Measurements from ENCODE around the gene SETX. TPM values are rescaled to one million over a fixed set of nuclear protein-coding genes. Genes with fewer than 3 reads are reported as not detected.
A peak's percentile ranks its signal among the peaks of the same experiment; 100 is the strongest.
"Not testable (repeated sequence)": the region's sequence is repeated elsewhere in the genome, so short reads cannot be mapped to it uniquely, and the experiment has no call there.

SETX gene, protein sequence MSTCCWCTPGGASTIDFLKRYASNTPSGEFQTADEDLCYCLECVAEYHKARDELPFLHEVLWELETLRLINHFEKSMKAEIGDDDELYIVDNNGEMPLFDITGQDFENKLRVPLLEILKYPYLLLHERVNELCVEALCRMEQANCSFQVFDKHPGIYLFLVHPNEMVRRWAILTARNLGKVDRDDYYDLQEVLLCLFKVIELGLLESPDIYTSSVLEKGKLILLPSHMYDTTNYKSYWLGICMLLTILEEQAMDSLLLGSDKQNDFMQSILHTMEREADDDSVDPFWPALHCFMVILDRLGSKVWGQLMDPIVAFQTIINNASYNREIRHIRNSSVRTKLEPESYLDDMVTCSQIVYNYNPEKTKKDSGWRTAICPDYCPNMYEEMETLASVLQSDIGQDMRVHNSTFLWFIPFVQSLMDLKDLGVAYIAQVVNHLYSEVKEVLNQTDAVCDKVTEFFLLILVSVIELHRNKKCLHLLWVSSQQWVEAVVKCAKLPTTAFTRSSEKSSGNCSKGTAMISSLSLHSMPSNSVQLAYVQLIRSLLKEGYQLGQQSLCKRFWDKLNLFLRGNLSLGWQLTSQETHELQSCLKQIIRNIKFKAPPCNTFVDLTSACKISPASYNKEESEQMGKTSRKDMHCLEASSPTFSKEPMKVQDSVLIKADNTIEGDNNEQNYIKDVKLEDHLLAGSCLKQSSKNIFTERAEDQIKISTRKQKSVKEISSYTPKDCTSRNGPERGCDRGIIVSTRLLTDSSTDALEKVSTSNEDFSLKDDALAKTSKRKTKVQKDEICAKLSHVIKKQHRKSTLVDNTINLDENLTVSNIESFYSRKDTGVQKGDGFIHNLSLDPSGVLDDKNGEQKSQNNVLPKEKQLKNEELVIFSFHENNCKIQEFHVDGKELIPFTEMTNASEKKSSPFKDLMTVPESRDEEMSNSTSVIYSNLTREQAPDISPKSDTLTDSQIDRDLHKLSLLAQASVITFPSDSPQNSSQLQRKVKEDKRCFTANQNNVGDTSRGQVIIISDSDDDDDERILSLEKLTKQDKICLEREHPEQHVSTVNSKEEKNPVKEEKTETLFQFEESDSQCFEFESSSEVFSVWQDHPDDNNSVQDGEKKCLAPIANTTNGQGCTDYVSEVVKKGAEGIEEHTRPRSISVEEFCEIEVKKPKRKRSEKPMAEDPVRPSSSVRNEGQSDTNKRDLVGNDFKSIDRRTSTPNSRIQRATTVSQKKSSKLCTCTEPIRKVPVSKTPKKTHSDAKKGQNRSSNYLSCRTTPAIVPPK (N-terminal part only)
- 50.1 and 62.4 TPM in 2 replicates for total RNA-seq

DNA sequence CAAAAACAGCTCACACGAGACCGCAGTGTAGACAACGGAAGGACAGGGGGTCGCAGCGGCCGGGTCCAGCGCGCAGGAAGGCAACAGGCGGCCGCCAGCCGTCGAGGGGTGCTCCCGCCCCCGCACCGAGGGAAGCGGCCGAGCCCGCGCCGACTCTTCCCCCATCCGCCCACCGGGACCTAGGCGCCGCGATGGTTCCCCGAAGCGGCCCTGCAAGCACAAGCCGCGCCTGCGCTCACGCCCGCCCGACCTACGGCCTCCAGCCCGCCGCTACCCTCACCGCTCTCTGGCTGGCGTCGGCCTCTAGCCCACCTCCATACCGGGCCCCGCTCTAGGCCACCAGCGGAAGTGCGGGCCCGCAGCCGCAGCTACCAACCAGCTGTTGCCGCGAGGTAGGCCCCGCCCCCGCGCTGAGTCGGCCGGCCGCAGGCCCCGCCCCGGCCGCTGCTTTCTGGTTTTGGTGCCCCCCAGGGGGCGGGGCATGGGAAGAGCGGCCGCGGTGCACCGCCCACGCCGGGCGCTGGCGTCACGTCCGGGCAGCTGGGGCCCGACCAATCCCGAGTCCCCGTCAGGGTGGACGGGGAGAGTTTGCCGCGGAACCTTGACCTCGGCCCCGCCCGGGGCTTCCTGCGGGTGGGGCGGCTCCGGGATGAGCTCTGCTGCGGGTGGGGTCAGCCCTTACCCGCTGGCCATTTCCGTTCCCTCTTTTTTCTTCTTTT lies at the start of gene SETX:
TSS of gene SETX (minus strand) at position 350 of the 719 bp plus-strand sequence. CDS start 5,558 bp downstream, outside the sequence.
- no peak for DNase-seq (ENCODE audit: extremely low read depth, low read depth, low spot score)

DNA sequence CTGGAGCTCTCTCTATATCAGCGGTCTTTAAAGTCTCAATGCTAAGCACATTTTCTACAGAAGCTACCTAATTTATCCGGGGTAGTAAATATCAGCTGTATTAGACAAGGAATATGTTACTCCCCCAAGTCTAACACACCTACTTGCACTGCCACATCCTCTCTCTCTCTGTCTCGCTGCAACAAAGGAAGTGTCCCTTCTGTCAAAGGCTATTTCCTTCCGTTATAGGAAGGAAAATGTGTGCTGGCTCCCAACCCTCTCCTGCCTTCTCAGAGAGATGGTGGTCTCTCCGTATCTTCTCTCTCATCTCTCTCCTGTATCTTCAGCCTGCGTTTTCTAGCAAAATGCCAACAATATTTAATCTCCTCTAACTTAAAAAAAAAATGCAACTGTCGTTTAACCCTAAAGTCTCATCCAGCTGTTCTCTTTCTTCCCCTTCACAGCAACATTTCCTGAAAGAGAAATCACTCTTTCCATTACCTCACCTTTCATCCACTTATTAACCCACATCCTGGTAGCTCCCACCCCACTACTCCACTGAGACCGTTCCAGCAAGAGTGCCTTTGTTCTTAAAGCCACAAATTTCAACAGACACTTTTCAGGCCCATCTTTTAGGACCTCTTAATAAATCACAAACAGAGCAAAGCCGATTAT lies 49.6 kb upstream of the SETX start:
- no peak for DNase-seq (ENCODE audit: extremely low read depth, low read depth, low spot score)

DNA sequence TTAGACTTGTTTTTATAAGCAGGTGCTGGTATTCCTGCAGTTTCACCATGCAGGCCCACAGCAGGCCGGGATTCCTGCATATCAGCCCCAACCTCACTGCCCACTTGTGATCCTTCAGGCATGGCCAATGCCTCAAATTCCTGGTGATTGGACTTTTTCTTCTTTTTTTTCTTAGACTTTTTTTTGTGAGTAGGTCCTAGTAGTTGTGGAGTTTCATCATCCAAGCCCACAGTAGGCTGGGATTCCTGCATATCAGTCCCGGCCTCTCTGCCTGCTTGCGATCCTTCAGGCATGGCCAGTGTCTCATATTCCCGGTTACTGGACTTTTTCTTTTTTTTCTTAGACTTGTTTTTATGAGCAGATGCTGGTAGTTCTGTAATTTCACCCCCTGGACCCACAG lies 47.0 kb upstream of the SETX start:
- no peak for DNase-seq (ENCODE audit: extremely low read depth, low read depth, low spot score)

DNA sequence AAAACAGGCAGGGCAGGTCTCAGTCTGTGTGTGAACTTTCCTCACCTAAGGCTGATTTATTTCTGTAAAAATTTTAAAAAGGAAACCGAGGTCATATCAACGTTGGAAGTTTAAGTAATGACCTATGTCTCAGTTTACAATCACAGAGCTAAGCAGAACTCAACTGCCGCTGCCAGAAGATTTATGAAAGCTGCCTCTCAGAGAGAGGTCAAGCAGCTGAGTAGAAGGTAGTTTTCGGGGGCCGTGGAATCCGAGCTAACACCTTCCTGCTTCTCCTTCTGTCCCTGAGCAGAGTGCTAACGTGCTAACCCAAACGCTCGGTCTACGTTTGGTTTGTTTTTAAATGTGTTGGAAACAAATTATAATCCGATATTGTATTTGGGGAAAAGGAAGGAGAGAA lies 40.8 kb upstream of the SETX start:
- DNase-seq (ENCODE audit: extremely low read depth, low read depth, low spot score): no peak

DNA sequence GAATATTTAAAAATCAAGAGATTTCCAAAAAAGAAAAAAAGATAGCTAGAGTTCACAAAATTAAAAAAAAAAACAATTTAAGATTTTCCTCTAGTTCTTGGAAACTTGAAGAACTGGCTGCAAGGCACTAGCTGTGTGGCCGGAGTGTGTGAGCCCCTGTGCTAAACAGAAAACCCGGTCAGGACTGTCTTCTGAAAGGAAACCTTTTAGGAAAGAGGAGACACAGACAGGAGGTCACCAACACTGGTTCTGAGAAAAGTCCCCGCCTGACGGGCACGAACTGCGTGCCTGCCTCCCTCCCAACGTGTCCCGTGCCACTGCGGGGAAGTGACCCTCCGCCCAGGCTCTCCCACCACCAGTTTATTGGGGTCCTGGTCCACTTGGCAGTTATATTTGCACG lies 36.7 kb upstream of the SETX start:
- DNase-seq (ENCODE audit: extremely low read depth, low read depth, low spot score): no peak

DNA sequence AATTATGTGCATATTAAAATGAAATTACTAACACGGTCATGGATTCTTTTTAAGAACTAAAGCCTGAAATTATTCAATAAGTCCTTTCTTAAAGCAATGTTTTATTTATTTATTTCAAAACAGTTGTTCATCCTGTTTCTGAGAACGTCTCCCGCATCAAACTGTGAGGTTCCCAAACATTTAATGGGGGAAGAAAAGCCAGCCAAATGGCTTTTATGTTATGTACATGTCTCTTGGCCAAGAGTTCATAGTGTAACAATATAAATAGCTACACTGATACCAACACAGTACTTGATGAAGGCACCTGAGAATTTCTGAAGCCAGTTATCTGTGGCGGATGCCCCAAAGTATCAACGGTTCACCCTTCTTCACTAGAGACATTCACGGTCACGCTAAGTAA lies 36.2 kb upstream of the SETX start:
- DNase-seq (ENCODE audit: extremely low read depth, low read depth, low spot score): no peak

DNA sequence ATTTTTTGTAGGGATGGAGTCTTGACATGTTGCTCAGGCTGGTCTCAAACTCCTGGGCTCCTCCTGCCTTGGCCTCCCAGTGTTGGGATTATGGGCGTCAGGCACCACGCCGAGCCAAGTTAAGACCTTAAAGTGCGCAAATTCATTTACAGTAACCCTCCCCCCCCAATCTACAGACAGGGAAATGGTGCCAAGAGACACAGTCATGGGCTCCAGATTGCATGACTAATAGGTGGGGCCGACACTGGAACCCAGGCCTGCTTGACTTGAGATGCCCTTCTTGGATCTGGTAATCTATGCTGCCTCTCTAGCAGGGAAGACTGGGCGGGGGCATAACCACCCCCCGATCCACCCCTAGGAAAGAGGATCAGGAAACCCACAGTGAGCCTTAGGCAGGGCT lies 32.3 kb upstream of the SETX start:
- DNase-seq (ENCODE audit: extremely low read depth, low read depth, low spot score): no peak

DNA sequence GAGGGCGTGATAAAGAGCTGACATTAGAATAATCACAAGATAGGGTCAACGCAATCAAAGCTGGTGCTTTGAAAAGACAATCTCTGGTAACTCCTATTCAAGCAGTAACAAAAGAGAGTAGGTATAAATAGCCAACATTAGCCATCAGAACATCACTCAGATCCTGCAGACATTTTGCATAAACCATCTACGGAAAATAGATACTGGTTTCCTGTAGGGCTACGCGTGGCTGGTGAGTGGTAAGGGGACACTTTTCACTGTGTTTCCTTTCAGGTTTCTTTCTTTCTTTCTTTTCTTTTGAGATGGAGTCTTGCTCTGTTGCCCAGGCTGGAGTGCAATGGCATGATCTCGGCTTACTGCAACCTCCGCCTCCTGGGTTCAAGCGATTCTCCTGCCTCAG lies 29.6 kb upstream of the SETX start:
- no peak for DNase-seq (ENCODE audit: extremely low read depth, low read depth, low spot score)

DNA sequence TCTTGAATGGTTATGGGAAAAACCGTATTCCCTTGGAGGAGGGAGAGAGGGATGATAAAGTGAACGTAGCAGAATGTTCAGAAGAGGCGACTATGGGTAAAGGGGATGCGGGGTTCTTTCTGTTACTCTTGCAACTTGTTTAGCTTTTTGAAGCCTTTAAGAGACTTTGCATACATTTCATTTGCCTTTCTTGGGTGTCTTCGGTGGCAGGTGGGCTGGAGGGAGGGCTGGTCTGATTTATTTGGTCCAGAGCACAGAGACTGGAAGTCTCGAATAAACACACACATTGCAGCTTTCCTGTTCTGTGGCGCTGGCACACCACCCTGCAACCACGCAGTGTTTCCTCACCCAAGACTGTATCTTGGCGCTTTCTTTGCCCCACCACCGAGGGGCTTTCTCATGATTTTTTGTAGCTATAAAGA lies 28.7 kb upstream of the SETX start:
- no peak for DNase-seq (ENCODE audit: extremely low read depth, low read depth, low spot score)

DNA sequence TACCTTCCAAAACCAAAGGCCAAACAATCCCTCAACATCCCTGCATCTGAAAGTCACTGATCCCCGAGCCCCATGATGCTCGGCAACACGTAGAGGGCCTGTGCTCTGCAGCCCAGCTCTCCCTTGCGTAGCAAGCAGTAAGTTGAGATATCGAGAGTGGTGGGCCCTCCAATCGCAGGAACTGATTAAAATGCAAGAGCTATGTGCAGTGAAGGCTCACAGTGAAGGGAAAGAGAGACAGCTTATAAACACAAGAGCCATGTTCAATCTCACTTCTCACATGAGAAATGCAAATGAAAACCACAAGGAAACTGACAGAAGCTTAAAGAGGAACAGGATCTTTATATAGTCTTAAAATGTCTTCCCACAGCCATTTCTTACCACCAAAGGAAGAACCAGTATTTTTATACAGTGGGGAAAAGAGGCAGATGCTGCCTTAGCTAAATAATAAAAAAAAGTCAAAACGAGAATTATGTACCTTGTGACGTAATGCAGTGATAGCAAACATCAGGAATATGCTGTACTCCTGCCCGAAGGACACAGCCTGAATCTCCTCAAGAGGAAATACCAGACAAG lies 27.3 kb upstream of the SETX start:
- DNase-seq (ENCODE audit: extremely low read depth, low read depth, low spot score): no peak

DNA sequence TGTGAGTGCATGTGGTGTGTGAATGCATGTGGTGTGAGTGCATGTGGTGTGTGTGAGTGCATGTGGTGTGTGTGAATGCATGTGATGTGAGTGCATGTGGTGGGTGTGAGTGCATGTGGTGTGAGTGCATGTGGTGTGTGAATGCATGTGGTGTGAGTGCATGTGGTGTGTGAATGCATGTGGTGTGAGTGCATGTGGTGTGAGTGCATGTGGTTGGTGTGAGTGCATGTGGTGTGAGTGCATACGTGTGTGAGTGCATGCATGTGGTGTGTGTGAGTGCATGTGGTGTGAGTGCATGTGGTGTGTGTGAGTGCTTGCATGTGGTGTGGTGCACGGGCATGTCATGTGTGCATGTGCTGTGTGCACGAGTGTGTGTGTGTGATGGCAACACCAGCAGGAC lies 23.6 kb upstream of the SETX start:
- DNase-seq (ENCODE audit: extremely low read depth, low read depth, low spot score): not testable (repeated sequence)

DNA sequence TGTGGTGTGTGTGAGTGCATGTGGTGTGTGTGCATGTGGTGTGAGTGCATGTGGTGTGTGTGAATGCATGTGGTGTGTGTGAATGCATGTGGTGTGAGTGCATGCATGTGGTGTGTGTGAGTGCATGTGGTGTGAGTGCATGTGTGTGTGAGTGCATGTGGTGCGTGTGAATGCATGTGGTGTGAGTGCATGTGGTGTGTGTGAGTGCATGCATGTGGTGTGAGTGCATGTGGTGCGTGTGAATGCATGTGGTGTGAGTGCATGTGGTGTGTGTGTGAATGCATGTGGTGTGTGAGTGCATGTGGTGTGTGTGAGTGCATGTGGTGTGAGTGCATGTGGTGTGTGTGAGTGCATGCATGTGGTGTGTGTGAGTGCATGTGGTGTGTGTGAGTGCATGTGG lies 23.0 kb upstream of the SETX start:
- not testable (repeated sequence) for DNase-seq (ENCODE audit: extremely low read depth, low read depth, low spot score)

DNA sequence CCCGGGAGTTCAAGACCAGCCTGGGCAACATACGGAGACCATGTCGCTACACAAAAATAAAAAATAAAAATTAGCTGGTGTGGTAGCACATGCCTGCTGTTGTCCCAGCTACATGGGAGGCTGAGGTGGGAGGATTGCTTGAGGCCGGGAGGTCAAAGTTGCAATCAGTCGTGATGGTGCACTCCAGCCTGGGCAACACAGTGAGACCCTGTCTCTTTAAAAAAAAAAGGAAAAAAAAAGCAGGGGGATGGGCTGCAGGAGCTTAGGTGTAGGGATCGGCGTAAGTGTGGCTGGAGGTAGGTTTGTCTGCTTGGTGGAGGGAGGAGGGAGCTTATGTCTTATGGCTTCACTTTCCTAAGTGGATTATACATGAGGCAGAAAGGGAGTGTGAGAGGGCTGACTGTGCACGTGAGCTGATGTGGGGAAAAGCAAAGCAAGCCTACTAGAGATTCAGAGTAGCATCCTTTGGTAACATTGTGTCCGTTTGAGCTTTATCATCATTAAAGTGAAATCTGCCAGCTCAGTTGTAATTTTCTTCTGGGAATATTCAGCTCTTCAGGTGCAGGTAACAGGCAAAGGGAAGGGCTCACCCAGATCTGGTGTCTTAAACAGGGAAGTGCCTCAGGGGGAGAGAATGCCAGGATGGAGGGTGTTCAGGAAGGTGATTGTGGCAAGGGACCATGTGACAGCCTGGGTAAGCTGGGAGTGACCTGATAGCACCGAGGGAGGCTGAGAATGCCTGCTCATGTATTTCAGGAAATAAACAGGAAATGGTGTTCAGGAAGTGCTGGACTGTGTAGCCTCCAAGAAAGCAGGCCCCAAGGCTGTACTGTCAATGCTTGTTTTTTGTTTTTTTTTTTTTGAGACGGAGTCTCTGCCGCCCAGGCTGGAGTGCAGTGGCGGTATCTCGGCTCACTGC lies 17.6 kb upstream of the SETX start:
- DNase-seq (ENCODE audit: extremely low read depth, low read depth, low spot score): peak; percentile 97

DNA sequence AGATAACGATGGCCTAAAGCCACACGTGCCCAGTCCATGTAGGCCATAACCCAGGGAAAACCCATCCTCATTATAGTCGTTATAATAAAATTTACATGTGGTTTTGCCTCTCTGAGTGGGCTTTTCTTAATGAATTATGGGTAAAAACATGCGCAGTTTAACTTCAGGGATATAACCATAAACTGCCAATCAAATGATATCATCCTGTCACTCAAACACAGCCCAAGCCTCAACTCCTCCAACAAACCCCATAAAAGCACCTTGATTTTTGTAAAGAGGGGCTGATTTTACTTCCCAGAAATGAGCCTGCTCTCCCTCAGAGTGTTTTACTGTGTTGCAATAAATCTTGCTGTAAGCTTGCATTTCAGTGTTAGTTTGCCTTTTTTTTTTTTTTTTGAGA lies 15.8 kb upstream of the SETX start:
- DNase-seq (ENCODE audit: extremely low read depth, low read depth, low spot score): no peak

DNA sequence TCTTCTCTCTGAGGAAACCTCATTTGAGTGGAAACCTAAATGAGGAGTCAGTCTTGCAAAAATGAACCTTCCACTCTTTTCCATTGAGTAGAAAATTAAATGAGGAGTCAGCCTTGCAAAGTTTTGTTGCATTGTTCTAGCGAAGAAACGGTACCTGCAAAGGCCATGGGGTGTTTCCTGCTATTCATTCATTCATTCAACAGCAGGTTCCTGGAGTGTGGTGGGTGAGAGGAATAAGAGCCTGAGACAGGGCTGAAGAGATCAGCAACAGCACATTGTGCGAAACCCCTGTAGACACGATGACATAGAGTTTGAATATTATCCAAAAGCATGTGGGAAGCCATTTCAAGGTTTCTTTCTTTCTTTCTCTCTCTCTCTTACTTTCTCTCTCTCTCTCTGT lies 14.6 kb upstream of the SETX start:
- no peak for DNase-seq (ENCODE audit: extremely low read depth, low read depth, low spot score)

DNA sequence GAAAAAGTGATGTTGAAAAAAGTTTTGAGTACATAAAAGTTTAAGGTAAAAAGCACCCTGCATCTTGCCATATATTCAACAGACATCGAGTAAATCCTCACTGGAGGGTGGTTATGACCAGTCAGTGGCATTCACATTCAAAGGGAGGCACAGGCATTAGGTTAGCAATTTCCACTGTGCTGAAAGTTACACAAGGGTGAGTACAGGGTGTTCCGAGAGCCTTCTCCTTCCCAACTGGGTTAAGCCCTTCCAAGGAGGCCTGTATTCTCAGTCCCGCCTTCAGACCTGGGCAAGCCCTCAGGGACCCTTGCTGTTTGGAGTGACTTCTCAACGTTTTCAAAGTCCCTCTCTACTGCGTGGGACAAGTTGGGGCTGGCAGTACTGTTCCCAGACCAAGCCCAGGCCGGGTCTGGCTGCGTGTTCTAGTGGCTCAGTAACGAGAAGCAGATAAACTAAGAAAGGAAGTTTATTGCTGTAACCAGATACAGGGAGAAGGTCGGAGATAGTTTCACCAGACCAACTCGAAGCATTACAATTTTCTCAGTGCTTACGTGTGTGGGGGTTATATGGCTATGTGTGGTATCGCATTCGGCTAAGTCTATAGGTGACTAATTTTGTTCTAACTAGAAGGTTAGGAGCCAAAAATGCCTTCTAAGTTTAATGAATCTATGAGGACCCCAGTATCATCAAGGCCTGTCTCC lies 13.0 kb upstream of the SETX start:
- no peak for DNase-seq (ENCODE audit: extremely low read depth, low read depth, low spot score)

DNA sequence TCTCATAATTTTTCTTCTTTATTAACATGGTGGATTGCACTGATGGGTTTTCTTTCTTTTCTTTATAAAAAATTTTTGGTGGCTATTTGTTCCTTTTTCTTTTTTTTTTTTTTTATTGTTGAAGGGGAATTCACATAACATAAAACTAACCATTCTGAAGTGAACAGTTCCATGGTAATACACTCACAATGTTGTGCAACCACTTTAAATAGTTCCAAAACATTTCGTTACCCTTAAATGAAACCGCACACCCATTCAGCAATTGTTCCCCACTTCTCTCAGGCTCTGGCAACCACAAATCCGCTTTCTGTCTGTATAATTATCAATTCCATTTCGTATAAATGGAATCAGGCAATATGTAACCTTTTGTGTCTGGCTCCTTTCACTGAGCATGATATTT lies 11.7 kb upstream of the SETX start:
- no peak for DNase-seq (ENCODE audit: extremely low read depth, low read depth, low spot score)

DNA sequence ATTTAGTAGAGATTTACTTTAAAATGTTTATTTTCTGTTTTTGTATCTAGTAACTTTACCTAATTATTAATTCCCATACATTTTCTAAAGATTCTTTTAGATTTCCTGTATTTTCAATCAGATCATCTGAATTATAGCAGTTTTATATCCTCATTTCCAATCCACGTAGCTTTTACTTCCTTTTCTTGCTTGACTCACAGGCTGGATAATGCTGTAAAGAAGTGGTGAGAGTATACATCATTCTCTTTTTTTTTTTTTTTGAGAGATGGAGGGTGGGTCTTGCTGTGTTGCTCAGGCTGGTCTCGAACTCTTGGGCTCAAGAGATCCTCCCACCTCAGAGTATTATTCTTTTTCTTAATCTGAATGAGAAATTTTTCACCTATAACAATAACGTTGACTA lies 11.2 kb upstream of the SETX start:
- no peak for DNase-seq (ENCODE audit: extremely low read depth, low read depth, low spot score)
